Fibroblast of lung (primary cell): ENCODE measurements around the gene ADD3.

ENCODE experiments used
- CTCF ChIP-seq, 2 donors: IDR thresholded peaks in 1 of 2; conservative IDR thresholded peaks in 1 of 2; 1 replicate in 1 of 2; 2 replicates in 1 of 2; pipeline ENCODE4 v1.5.1; 2011 to 2012; ENCODE audit warnings: low read length in 2 of 2, control low read depth in 1 of 2, inconsistent platforms in 1 of 2, low read depth in 1 of 2, mild to moderate bottlenecking in 1 of 2
- EZH2 ChIP-seq: IDR thresholded peaks from 2 replicates; pipeline ENCODE4 v1.5.1; 2012; ENCODE audit warnings: low read length, control low read depth, mild to moderate bottlenecking; ENCODE audit errors: missing control alignments

GRCh38 chr10:109958059-109958458 is 49.7 kb upstream of the ADD3 start:
- TF ChIP-seq EZH2 = no peak
- no peak for TF ChIP-seq CTCF (conservative IDR thresholded peaks at IDR 0.05 in 1 of 2, IDR thresholded peaks at IDR 0.05 in 1 of 2; ENCODE audit: low read depth in 1 of 2, low read length in 2 of 2)
